Measurements from ENCODE around the gene SNAP47.

Gene SNAP47

GRCh38 chr1:227785805-227786671 is 50.8 kb downstream of the SNAP47 start:
- peak; percentile 34 for DNase-seq (ENCODE audit: low spot score)

GRCh38 chr1:227786673-227787512 is 51.7 kb downstream of the SNAP47 start:
- peak; percentile 53 for DNase-seq (ENCODE audit: low spot score)

- peak; percentile 99 for DNase-seq (ENCODE audit: low spot score)
Measured at GRCh38 chr1:227787513-227788270, 52.5 kb downstream of the SNAP47 start.

- peak; percentile 90 for DNase-seq (ENCODE audit: low spot score)
Measured at GRCh38 chr1:227788271-227789083, 53.2 kb downstream of the SNAP47 start.

- DNase-seq (ENCODE audit: low spot score): peak; percentile 38
Measured at GRCh38 chr1:227789084-227790033, 54.1 kb downstream of the SNAP47 start.

GRCh38 chr1:227790034-227790400 is 54.8 kb downstream of the SNAP47 start:
- DNase-seq (ENCODE audit: low spot score): peak; percentile 10

- peak; percentile 10 for DNase-seq (ENCODE audit: low spot score)
Measured at GRCh38 chr1:227790868-227791267, 55.6 kb downstream of the SNAP47 start.

- DNase-seq (ENCODE audit: low spot score): no peak
Measured at GRCh38 chr1:227791425-227792143, 56.3 kb downstream of the SNAP47 start.

- DNase-seq (ENCODE audit: low spot score): peak; percentile 31
Measured at GRCh38 chr1:227792216-227793078, 57.2 kb downstream of the SNAP47 start.

GRCh38 chr1:227793079-227793947 is 58.1 kb downstream of the SNAP47 start:
- peak; percentile 26 for DNase-seq (ENCODE audit: low spot score)

GRCh38 chr1:227793948-227794816 is 58.9 kb downstream of the SNAP47 start:
- DNase-seq (ENCODE audit: low spot score): peak; percentile 41

GRCh38 chr1:227794817-227795192 is 59.6 kb downstream of the SNAP47 start:
- peak; percentile 42 for DNase-seq (ENCODE audit: low spot score)

- peak; percentile 34 for DNase-seq (ENCODE audit: low spot score)
Measured at GRCh38 chr1:227795732-227796131, 60.5 kb downstream of the SNAP47 start.

GRCh38 chr1:227796359-227796915 is 61.2 kb downstream of the SNAP47 start:
- peak; percentile 27 for DNase-seq (ENCODE audit: low spot score)

GRCh38 chr1:227797144-227797543 is 61.9 kb downstream of the SNAP47 start:
- DNase-seq (ENCODE audit: low spot score): peak; percentile 21

GRCh38 chr1:227797625-227798024 is 62.4 kb downstream of the SNAP47 start:
- DNase-seq (ENCODE audit: low spot score): no peak
